H1 (cell line): Measurements from ENCODE around the gene CPSF4.

ENCODE experiments used
- BACH1 ChIP-seq: IDR thresholded peaks from 2 replicates; pipeline ENCODE4 v1.6.1; 2012; ENCODE audit warnings: low read length, improper control_type of control experiment
- CEBPB ChIP-seq: IDR thresholded peaks from 2 replicates; pipeline ENCODE4 v1.6.1; 2012; ENCODE audit warnings: low read depth, low read length
- CTCF ChIP-seq, 3 experiments: IDR thresholded peaks; 1 replicate in 2 of 3; 2 replicates in 1 of 3; pipeline versions ENCODE4 v1.5.1 to v1.6.1; 2011; ENCODE audit warnings: low read length in 3 of 3, mild to moderate bottlenecking in 3 of 3, inconsistent platforms in 2 of 3, low read depth in 1 of 3, moderate library complexity in 1 of 3; ENCODE audit not compliant: insufficient read depth in 1 of 3; ENCODE audit errors: control extremely low read depth in 1 of 3
- POLR2A ChIP-seq, 2 experiments: IDR thresholded peaks; 1 replicate in 1 of 2; 2 replicates in 1 of 2; pipeline ENCODE4 v1.6.1; 2011; ENCODE audit warnings: low read depth in 2 of 2, low read length in 2 of 2, mild to moderate bottlenecking in 2 of 2; ENCODE audit errors: control extremely low read depth in 1 of 2
- RAD21 ChIP-seq, 2 experiments: IDR thresholded peaks in 1 of 2; conservative IDR thresholded peaks in 1 of 2; 2 replicates each; pipeline ENCODE4 v1.6.1; 2011; ENCODE audit warnings: low read depth in 2 of 2, low read length in 2 of 2, improper control_type of control experiment in 1 of 2, inconsistent platforms in 1 of 2, mild to moderate bottlenecking in 1 of 2, moderate library complexity in 1 of 2
- RXRA ChIP-seq: IDR thresholded peaks from 2 replicates; pipeline ENCODE4 v1.6.1; 2011; ENCODE audit warnings: low read depth, mild to moderate bottlenecking, low read length, moderate library complexity; ENCODE audit not compliant: insufficient read depth
- TAF1 ChIP-seq: IDR thresholded peaks from 2 replicates; pipeline ENCODE4 v1.6.1; 2011; ENCODE audit warnings: mild to moderate bottlenecking, low read depth, low read length
- YY1 ChIP-seq: IDR thresholded peaks from 2 replicates; pipeline ENCODE4 v1.6.1; 2011; ENCODE audit warnings: low read depth, mild to moderate bottlenecking, low read length

- TF ChIP-seq RAD21 (IDR thresholded peaks at IDR 0.05 in 1 of 2, conservative IDR thresholded peaks at IDR 0.05 in 1 of 2; ENCODE audit: low read depth in 2 of 2, low read length in 2 of 2) (no peak), BACH1 (no peak), CTCF (IDR thresholded peaks at IDR 0.05; ENCODE audit: control extremely low read depth in 1 of 3, insufficient read depth in 1 of 3, low read depth in 1 of 3, low read length in 3 of 3) (no peak), YY1 (no peak), CEBPB (no peak), TAF1 (no peak), POLR2A (IDR thresholded peaks at IDR 0.05; ENCODE audit: control extremely low read depth in 1 of 2, low read depth in 2 of 2, low read length in 2 of 2) (no peak), RXRA (no peak)
Measured at GRCh38 chr7:99485094-99485493, 46.4 kb downstream of the CPSF4 start.
